Activated naive CD8-positive, alpha-beta T cell treated with anti-CD3 and anti-CD28 coated beads for 36 hours (primary cell): ENCODE data around the gene GDF9. TPM values are rescaled to one million over a fixed set of nuclear protein-coding genes. Genes with fewer than 3 reads are reported as not detected.
A peak's percentile ranks its signal among the peaks of the same experiment; 100 is the strongest.

Experiments used
- DNase-seq: peaks from one replicate; pipeline ENCODE4 v3.0.0; 2021
- H3K27ac Mint-ChIP-seq: one replicate; pipeline ENCODE4 v1.8.0; 2022; ENCODE audit warnings: mild to moderate bottlenecking, moderate library complexity, mixed read lengths
- H3K27me3 Mint-ChIP-seq: one replicate; pipeline ENCODE4 v1.8.0; 2022; ENCODE audit warnings: mild to moderate bottlenecking, mixed read lengths
- H3K36me3 Mint-ChIP-seq: one replicate; pipeline ENCODE4 v1.8.0; 2021; ENCODE audit warnings: mild to moderate bottlenecking, mixed read lengths
- H3K4me1 Mint-ChIP-seq: one replicate; pipeline ENCODE4 v1.8.0; 2021; ENCODE audit warnings: mixed read lengths
- H3K4me3 Mint-ChIP-seq: one replicate; pipeline ENCODE4 v1.8.0; 2022; ENCODE audit warnings: mild to moderate bottlenecking, moderate library complexity, mixed read lengths
- H3K9me3 Mint-ChIP-seq: one replicate; pipeline ENCODE4 v1.8.0; 2022; ENCODE audit warnings: mixed read lengths
- total RNA-seq, 2 experiments: library from RNA; stranded (reverse); gene quantifications; one replicate each; pipeline ENCODE4 v1.2.3, GENCODE V29; 2021

The GDF9 gene
- total RNA-seq, 2 experiments from 2014 or later = 0.26 to 0.29 TPM

- no peak for DNase-seq
- no peak overlapping the region for H3K27ac Mint-ChIP-seq
- peaks cover 8% of the 10 kb centered on the region for H3K36me3 Mint-ChIP-seq
- peaks cover 8% of the 10 kb centered on the region for H3K4me1 Mint-ChIP-seq
- no peaks in the 10 kb centered on the region for H3K9me3 Mint-ChIP-seq
- H3K27me3 Mint-ChIP-seq = no peaks in the 10 kb centered on the region
- no peak overlapping the region for H3K4me3 Mint-ChIP-seq
Measured at GRCh38 chr5:132884548-132884947, 18.3 kb upstream of the GDF9 start.

DNA sequence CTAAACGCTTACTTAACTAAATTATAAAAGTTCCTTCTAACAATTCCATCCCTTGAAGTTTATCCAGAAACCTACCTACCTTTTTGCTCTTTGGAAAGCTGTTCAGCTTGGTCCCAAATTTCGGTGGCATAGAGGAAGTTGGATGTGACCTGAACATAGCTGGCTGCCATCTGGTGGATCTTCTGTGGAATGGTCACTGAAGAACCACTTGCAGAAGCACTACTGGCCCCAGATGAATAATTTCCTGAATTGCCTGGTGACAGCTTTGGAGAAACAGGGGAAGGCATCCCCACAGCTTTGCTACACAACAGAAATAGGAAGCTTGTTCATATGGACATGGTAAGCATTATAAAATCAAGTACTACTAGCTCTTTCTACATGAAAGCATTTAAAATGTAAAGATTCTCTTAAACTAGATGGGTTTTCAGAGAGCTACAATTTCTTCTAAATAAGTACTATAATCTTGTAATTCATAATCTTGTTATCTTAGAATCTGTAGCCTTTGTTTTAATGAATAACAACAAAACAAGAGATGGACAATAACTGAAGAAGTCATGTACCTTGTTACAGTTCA, 17.1 kb upstream of the GDF9 start:
- Mint-ChIP-seq H3K9me3 (no peaks in the 10 kb centered on the region), H3K4me3 (no peak overlapping the region), H3K4me1 (peaks cover 8% of the 10 kb centered on the region), H3K27ac (no peak overlapping the region), H3K27me3 (no peaks in the 10 kb centered on the region), H3K36me3 (peaks cover 8% of the 10 kb centered on the region)
- no peak for DNase-seq

DNA sequence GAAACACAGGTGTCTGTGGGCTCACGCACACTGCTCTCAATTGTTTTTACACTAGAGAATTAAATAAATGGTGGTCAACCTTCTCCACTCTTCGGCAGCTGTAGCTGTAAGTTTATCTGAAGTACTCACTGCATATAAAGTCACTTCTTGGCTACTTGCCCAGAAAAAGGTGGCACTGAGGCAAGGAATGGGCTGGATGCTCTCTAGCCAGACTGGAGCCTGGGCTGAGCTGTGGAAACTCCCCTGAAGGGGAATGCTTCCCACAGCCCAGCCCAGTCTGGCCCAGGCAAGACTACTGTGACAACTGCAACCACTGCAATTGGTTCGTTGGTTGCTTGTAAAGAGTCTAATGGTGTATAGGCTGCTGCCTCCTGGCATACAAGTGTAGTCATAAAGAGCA, 11.7 kb upstream of the GDF9 start:
- H3K4me3 Mint-ChIP-seq = no peak overlapping the region
- DNase-seq = no peak
- no peaks in the 10 kb centered on the region for H3K9me3 Mint-ChIP-seq
- no peaks in the 10 kb centered on the region for H3K27me3 Mint-ChIP-seq
- H3K27ac Mint-ChIP-seq = peak overlapping the region; percentile 54
- peaks cover 2% of the 10 kb centered on the region for H3K36me3 Mint-ChIP-seq
- H3K4me1 Mint-ChIP-seq = no peaks in the 10 kb centered on the region

DNA sequence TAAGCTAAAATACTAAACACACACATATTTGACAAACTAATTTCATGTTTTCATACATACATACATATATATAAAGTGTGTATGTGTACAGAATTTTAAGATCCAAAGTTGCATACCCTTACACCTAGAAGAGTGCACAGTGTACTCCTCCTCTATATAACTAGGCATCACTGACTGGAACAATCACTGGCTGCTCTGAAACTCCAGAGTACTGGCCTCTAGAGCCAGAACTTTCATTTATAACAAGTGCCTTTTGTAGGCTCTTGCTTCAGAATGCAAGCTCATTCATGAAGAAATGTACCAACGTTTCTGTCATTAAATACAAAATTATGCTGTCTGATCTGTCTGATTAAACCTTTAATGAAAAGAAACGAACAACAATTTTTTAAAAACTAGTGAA, 11.2 kb upstream of the GDF9 start:
- Mint-ChIP-seq H3K4me3 (no peak overlapping the region), H3K27ac (no peak overlapping the region)

GRCh38 chr5:132876020-132876759, 9.9 kb upstream of the GDF9 start:
- no peaks in the 10 kb centered on the region for H3K9me3 Mint-ChIP-seq
- H3K27me3 Mint-ChIP-seq = no peaks in the 10 kb centered on the region
- H3K36me3 Mint-ChIP-seq = peaks cover 7% of the 10 kb centered on the region
- no peaks in the 10 kb centered on the region for H3K4me1 Mint-ChIP-seq
- no peak for DNase-seq
- no peak overlapping the region for H3K4me3 Mint-ChIP-seq
- H3K27ac Mint-ChIP-seq = no peak overlapping the region

More for the DNA sequence above, 11.2 kb upstream of the GDF9 start:
- Mint-ChIP-seq H3K27me3 (no peaks in the 10 kb centered on the region), H3K36me3 (peaks cover 2% of the 10 kb centered on the region), H3K9me3 (no peaks in the 10 kb centered on the region), H3K4me1 (no peaks in the 10 kb centered on the region)
- no peak for DNase-seq

DNA sequence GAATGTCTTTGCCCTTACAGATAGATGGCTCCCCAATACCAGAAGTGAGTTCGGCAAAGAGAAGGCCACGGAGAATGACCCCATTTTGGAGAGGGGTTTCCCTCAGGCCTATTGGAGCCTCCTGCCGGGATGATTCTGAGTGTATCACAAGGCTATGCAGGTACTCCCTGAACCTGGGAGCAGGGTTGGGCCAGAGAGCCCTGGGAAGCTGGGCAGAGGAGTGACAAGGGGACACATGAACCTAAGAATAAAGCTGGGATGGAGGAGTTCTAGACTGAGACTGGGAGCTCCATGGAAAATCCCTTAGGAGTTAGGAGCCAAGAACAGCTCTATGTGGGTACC, 7.6 kb upstream of the GDF9 start:
- no peaks in the 10 kb centered on the region for H3K27me3 Mint-ChIP-seq
- H3K27ac Mint-ChIP-seq = no peak overlapping the region
- peaks cover 20% of the 10 kb centered on the region for H3K36me3 Mint-ChIP-seq
- peaks cover 14% of the 10 kb centered on the region for H3K4me1 Mint-ChIP-seq
- no peaks in the 10 kb centered on the region for H3K9me3 Mint-ChIP-seq
- no peak for DNase-seq
- no peak overlapping the region for H3K4me3 Mint-ChIP-seq

GRCh38 chr5:132873119-132873929, 7.1 kb upstream of the GDF9 start, which contains the start of gene LEAP2:
LEAP2 (plus strand) TSS chr5:132873668; CDS start chr5:132873695, 27 bp downstream.
- H3K27ac Mint-ChIP-seq = no peak within 1 kb of the TSS
- DNase-seq = no peak
- H3K9me3 Mint-ChIP-seq = no peaks in the 10 kb centered on the region
- peaks cover 19% of the 10 kb centered on the region for H3K4me1 Mint-ChIP-seq
- peaks cover 26% of the 10 kb centered on the region for H3K36me3 Mint-ChIP-seq
- H3K27me3 Mint-ChIP-seq = no peaks in the 10 kb centered on the region
- no peak within 1 kb of the TSS for H3K4me3 Mint-ChIP-seq

DNA sequence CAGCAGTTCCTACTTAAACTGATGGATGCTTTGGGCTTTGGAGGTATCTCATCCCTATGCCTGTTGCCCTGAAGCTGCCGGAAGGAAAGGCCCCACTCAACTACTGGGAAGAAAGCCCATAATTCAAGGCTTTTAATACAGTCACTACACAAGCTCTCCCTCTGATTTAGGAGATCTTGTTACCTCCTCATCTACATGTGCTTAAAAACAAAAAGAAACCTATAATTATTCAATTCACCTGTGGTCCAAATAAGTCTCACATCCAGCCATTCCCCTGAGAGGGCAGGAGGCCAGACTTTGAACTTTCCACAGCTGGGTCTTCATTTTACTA, 6.5 kb upstream of the GDF9 start:
- no peak overlapping the region for H3K27ac Mint-ChIP-seq
- no peaks in the 10 kb centered on the region for H3K27me3 Mint-ChIP-seq

GRCh38 chr5:132871459-132872284, 5.4 kb upstream of the GDF9 start:
- no peak for DNase-seq
- Mint-ChIP-seq H3K36me3 (peaks cover 39% of the 10 kb centered on the region), H3K27ac (no peak overlapping the region)

More for the DNA sequence above, 6.5 kb upstream of the GDF9 start:
- peaks cover 30% of the 10 kb centered on the region for H3K36me3 Mint-ChIP-seq
- H3K9me3 Mint-ChIP-seq = no peaks in the 10 kb centered on the region
- peaks cover 24% of the 10 kb centered on the region for H3K4me1 Mint-ChIP-seq
- H3K4me3 Mint-ChIP-seq = no peak overlapping the region
- no peak for DNase-seq

DNA sequence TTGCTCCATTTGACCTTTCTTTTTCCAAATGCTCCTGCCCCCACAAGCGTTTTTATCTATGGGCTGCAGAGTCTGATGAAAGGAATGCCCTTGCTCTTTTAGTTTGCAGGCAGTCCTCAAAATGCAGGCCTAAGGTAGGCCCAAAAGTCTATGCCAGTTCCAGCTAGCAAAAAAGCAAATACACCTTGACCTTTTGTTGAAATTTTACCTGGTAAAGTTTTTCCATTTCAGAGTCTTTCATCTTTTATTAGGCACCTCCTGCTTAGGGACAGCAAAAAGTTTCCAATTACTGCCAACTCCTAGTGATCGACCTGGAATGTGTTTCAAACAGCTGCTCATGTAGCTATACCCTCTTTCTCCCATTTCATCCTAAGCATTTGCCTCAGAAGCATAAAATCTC, 4.5 kb upstream of the GDF9 start:
- Mint-ChIP-seq H3K4me1 (peaks cover 36% of the 10 kb centered on the region), H3K27ac (peak overlapping the region; percentile 16), H3K9me3 (no peaks in the 10 kb centered on the region), H3K27me3 (no peaks in the 10 kb centered on the region), H3K36me3 (peaks cover 41% of the 10 kb centered on the region), H3K4me3 (no peak overlapping the region)
- no peak for DNase-seq

More at GRCh38 chr5:132871459-132872284, 5.4 kb upstream of the GDF9 start:
- Mint-ChIP-seq H3K4me3 (no peak overlapping the region), H3K27me3 (no peaks in the 10 kb centered on the region), H3K9me3 (no peaks in the 10 kb centered on the region), H3K4me1 (peaks cover 30% of the 10 kb centered on the region)

GRCh38 chr5:132868754-132869153, 2.5 kb upstream of the GDF9 start:
- Mint-ChIP-seq H3K4me3 (peak overlapping the region; percentile 98), H3K27me3 (no peaks in the 10 kb centered on the region), H3K9me3 (no peaks in the 10 kb centered on the region), H3K36me3 (peaks cover 41% of the 10 kb centered on the region), H3K27ac (peak overlapping the region; percentile 39), H3K4me1 (peaks cover 41% of the 10 kb centered on the region)
- DNase-seq = no peak

GRCh38 chr5:132867046-132867451, 780 bp upstream of the GDF9 start:
- DNase-seq = no peak
- peaks cover 41% of the 10 kb centered on the region for H3K4me1 Mint-ChIP-seq
- H3K36me3 Mint-ChIP-seq = peaks cover 35% of the 10 kb centered on the region
- peak overlapping the region; percentile 99 for H3K27ac Mint-ChIP-seq
- peak overlapping the region; percentile 98 for H3K4me3 Mint-ChIP-seq
- no peaks in the 10 kb centered on the region for H3K27me3 Mint-ChIP-seq
- H3K9me3 Mint-ChIP-seq = no peaks in the 10 kb centered on the region

- Mint-ChIP-seq H3K4me3 (peak overlapping the region; percentile 98), H3K4me1 (peaks cover 37% of the 10 kb centered on the region), H3K9me3 (no peaks in the 10 kb centered on the region), H3K27me3 (no peaks in the 10 kb centered on the region), H3K36me3 (peaks cover 31% of the 10 kb centered on the region), H3K27ac (peak overlapping the region; percentile 99)
- no peak for DNase-seq
Measured at GRCh38 chr5:132865668-132866341, 464 bp downstream of the GDF9 start.

DNA sequence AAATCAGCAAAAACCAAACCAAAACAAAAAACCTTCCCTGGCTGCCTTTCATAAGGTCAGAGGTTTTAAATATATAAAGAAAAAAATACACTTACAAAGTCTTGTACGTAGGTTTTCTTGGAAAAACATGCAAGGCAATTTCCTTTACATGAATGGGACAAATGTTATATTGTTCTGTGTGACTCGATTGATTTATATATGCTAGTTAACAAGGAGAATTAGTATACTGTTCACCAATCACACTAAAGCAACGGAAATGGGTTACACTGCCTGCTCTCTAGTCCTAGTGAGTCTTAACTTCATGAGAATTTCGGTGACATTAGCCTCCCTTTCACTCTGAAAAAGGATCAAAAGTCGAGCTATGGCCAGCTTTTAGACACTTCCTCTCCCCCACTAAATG, 5.5 kb downstream of the GDF9 start:
- Mint-ChIP-seq H3K4me1 (peaks cover 5% of the 10 kb centered on the region), H3K4me3 (no peak overlapping the region), H3K27ac (no peak overlapping the region), H3K27me3 (peaks cover 4% of the 10 kb centered on the region), H3K9me3 (no peaks in the 10 kb centered on the region), H3K36me3 (no peaks in the 10 kb centered on the region)
- DNase-seq = no peak
